Mesothelial cell of epicardium (in vitro differentiated cells): ENCODE results near the gene PRMT3. TPM values are rescaled to one million over a fixed set of nuclear protein-coding genes. Genes with fewer than 3 reads are reported as not detected.
"Not testable (repeated sequence)": the region's sequence is repeated elsewhere in the genome, so short reads cannot be mapped to it uniquely, and the experiment has no call there.

ENCODE experiments used
- DNase-seq, 2 experiments: peaks; one replicate each; pipeline ENCODE4 v3.0.0; 2021; ENCODE audit warnings: low spot score in 2 of 2; ENCODE audit not compliant: unreplicated experiment in 2 of 2
- H3K27ac Mint-ChIP-seq: 2 replicates; pipeline ENCODE4 v1.8.0; 2021; ENCODE audit warnings: mixed read lengths
- H3K27me3 Mint-ChIP-seq: 2 replicates; pipeline ENCODE4 v1.8.0; 2021; ENCODE audit warnings: low read depth, mixed read lengths
- H3K36me3 Mint-ChIP-seq: 2 replicates; pipeline ENCODE4 v1.8.0; 2021; ENCODE audit warnings: mixed read lengths
- H3K4me1 Mint-ChIP-seq: 2 replicates; pipeline ENCODE4 v1.8.0; 2021; ENCODE audit warnings: mixed read lengths
- H3K4me3 Mint-ChIP-seq: 2 replicates; pipeline ENCODE4 v1.8.0; 2021; ENCODE audit warnings: mild to moderate bottlenecking, moderate library complexity, mixed read lengths
- H3K9me3 Mint-ChIP-seq: 2 replicates; pipeline ENCODE4 v1.8.0; 2021; ENCODE audit warnings: mixed read lengths
- total RNA-seq: library from RNA; stranded (reverse); gene quantifications from 3 replicates; pipeline ENCODE4 v1.2.1, GENCODE V29; 2021
- TF ChIP-seq, protein P1 (sequence below): fragments of 200-600 bp; sonication (generic); IDR thresholded peaks from one replicate; pipeline ENCODE4 v1.5.0; 2021; ENCODE audit warnings: antibody characterized with exemption; ENCODE audit not compliant: unreplicated experiment

PRMT3 gene
- total RNA-seq, 1 donor from 2014 or later, result 19.2 TPM

DNA sequence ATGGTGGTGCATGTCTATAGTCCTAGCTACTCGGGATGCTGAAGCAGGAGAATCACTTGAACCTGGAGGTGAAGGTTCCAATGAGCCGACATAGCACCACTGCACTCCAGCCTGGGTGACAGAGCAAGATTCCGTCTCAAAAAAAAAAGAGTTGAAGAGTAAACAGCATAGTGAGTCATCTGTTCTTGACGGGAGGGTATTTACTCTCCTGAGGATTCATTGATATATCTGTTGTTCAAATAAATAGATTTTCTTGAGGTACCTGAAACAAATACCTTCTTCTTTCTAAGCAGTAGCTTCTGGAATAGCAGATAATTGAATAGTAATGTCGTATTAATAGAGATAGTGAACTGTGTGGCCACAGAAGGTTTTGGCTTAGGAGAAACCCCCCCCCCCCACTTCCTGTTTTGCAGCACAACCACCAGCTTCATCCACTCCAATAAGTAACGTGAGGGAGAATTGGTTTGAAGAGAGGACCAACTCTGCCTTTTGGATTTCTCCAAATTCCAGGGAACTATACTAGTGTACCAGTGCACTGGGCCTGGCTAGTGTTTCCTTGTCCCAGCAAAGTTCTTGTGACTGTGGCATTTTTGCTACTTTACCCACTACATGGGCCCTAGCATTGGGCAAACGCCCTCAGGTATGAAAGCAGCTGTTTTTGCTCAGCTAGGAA is 90.0 kb downstream of the PRMT3 start:
- Mint-ChIP-seq H3K27ac (no peak overlapping the region), H3K4me1 (peaks cover 8% of the 10 kb centered on the region), H3K36me3 (peaks cover 8% of the 10 kb centered on the region), H3K9me3 (no peaks in the 10 kb centered on the region), H3K27me3 (no peaks in the 10 kb centered on the region), H3K4me3 (no peak overlapping the region)
- TF ChIP-seq, protein P1, sequence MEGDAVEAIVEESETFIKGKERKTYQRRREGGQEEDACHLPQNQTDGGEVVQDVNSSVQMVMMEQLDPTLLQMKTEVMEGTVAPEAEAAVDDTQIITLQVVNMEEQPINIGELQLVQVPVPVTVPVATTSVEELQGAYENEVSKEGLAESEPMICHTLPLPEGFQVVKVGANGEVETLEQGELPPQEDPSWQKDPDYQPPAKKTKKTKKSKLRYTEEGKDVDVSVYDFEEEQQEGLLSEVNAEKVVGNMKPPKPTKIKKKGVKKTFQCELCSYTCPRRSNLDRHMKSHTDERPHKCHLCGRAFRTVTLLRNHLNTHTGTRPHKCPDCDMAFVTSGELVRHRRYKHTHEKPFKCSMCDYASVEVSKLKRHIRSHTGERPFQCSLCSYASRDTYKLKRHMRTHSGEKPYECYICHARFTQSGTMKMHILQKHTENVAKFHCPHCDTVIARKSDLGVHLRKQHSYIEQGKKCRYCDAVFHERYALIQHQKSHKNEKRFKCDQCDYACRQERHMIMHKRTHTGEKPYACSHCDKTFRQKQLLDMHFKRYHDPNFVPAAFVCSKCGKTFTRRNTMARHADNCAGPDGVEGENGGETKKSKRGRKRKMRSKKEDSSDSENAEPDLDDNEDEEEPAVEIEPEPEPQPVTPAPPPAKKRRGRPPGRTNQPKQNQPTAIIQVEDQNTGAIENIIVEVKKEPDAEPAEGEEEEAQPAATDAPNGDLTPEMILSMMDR, result no peak
- DNase-seq, result no peak

DNA sequence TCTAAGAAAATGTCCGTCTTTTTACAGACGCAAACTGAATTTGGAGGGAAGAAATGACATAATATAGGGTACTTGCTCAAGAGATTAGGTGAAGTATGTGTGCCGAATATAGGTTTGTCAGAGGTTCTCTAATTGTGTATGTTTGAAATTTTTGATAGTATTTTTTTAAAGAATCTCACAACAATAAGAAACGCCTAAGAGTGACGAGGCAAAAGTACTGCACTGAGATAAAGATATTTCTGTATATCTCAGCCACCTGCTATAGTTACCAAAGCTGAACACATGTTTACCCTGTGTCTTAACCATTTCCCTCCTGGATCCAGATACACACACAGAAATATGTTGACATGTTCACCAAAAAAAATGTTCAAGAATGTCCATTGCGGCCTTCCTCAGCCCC is 92.0 kb downstream of the PRMT3 start:
- no peak overlapping the region for H3K27ac Mint-ChIP-seq
- H3K36me3 Mint-ChIP-seq, result peaks cover 12% of the 10 kb centered on the region
- DNase-seq, result no peak
- no peak overlapping the region for H3K4me3 Mint-ChIP-seq
- H3K4me1 Mint-ChIP-seq, result peaks cover 8% of the 10 kb centered on the region
- H3K9me3 Mint-ChIP-seq, result no peaks in the 10 kb centered on the region
- no peaks in the 10 kb centered on the region for H3K27me3 Mint-ChIP-seq
- TF ChIP-seq, protein P1, result no peak

DNA sequence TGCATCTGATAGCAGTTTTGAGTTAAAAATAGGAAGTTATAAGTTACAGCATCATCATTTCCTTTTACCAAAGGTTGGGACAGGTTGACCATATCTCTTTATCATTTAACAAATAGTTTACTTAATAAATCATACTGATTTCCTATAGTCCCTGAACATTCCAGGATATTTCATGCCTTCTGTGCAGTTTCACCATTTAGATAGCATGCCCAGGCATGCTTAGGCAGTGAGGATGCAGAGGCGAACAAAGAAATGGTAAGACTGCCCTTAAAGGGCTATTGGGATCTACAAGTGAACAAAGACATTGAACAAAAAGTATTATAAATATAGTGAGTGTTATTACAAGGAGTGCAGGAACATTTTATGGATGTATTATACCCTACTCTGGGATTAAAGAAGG is 96.4 kb downstream of the PRMT3 start:
- Mint-ChIP-seq H3K27me3 (no peaks in the 10 kb centered on the region), H3K4me3 (no peak overlapping the region), H3K4me1 (no peaks in the 10 kb centered on the region), H3K9me3 (peaks cover 6% of the 10 kb centered on the region), H3K27ac (no peak overlapping the region), H3K36me3 (peaks cover 14% of the 10 kb centered on the region)
- no peak for DNase-seq
- TF ChIP-seq, protein P1, result no peak

DNA sequence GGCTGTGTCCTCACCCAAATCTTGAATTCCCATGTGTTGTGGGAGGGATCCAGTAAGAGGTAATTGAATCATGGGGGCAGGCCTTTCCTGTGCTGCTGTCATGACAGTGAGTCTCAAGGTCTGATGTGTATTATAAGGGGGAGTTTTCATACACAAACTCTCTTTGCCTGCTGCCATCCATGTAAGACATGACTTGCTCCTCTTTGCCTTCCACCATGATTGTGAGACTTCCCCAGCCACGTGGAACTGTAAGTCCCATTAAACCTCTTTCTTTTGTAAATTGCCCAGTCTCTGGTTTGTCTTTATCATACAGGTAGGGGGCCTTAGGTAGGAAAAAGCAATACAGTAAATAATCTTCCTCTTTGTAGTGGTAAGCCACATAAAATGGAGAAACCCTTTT is 96.9 kb downstream of the PRMT3 start:
- H3K36me3 Mint-ChIP-seq, result peaks cover 14% of the 10 kb centered on the region

DNA sequence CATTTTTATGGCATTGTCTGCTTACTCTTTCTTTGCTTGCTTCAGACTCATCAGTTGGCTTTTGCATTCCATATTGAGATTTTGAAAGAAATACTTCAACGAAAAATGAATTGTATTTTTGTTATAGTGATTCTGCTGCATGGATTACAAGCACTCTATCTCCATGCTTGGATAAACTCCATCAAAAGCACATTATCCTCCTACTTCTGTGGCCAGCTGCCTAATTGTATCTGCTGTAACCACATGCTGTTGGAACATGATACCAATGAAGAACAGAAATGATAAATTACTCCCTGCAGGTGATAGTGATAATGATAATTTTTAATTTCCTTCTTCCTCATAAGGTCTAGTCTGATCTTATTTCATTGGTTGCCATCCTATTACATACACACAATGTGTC is 100.8 kb downstream of the PRMT3 start:
- Mint-ChIP-seq H3K4me1 (no peaks in the 10 kb centered on the region), H3K27me3 (no peaks in the 10 kb centered on the region), H3K27ac (no peak overlapping the region), H3K36me3 (peaks cover 13% of the 10 kb centered on the region), H3K4me3 (no peak overlapping the region), H3K9me3 (peaks cover 6% of the 10 kb centered on the region)
- no peak for DNase-seq
- TF ChIP-seq, protein P1, result no peak

More for the DNA sequence above, 96.9 kb downstream of the PRMT3 start:
- not testable (repeated sequence) for H3K4me1 Mint-ChIP-seq, H3K4me3 Mint-ChIP-seq, H3K9me3 Mint-ChIP-seq, H3K27ac Mint-ChIP-seq, DNase-seq, H3K27me3 Mint-ChIP-seq

DNA sequence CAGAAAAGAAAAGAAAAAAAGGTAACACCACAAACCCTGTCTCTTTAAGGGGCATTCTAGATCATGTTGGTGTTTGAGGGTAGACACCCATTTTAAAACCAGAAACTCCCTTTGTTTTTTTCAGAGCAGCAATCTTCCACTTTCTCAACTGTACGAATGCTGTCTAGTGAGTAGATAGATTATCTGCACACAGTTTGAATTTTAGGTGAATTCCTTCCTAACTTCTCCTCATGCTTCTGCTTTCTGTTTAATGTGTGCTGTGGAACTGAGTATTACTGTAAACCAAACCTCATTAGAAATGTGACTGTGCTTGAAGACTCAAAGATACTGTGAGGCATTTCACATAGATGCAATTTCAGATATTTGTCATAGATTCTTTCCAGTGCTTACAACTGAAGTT is 102.4 kb downstream of the PRMT3 start:
- DNase-seq, result no peak
- H3K4me3 Mint-ChIP-seq, result no peak overlapping the region
- H3K36me3 Mint-ChIP-seq, result peaks cover 5% of the 10 kb centered on the region
- peaks cover 6% of the 10 kb centered on the region for H3K9me3 Mint-ChIP-seq
- H3K4me1 Mint-ChIP-seq, result no peaks in the 10 kb centered on the region
- H3K27me3 Mint-ChIP-seq, result no peaks in the 10 kb centered on the region
- TF ChIP-seq, protein P1, result no peak
- H3K27ac Mint-ChIP-seq, result no peak overlapping the region
